Activated CD4-positive, alpha-beta T cell treated with anti-CD3 and anti-CD28 coated beads, Interleukin-2, Interleukin-4, amounts not matched to agents 100 ng/mL and 50 ng/mL, durations not matched to agents 16 hours and 8 hours (primary cell): ENCODE measurements around the gene TIGD7.
A peak's percentile ranks its signal among the peaks of the same experiment; 100 is the strongest.
"Not testable (repeated sequence)": the region's sequence is repeated elsewhere in the genome, so short reads cannot be mapped to it uniquely, and the experiment has no call there.

Source experiments
- DNase-seq: peaks from one replicate; pipeline ENCODE4 v3.0.0-alpha.2; 2020; ENCODE audit warnings: low spot score

The TIGD7 gene

GRCh38 chr16:3282730-3283542 is 22.3 kb downstream of the TIGD7 start, which contains the start of gene ZNF263:
ZNF263 (plus strand) TSS chr16:3283491; CDS start chr16:3283819, 328 bp downstream.
- peak; percentile 97 for DNase-seq

GRCh38 chr16:3282103-3282729 is 23.0 kb downstream of the TIGD7 start:
- no peak for DNase-seq

GRCh38 chr16:3281222-3281820 is 23.9 kb downstream of the TIGD7 start:
- DNase-seq, result no peak

- DNase-seq, result no peak
These were observed 28.6 kb downstream of the TIGD7 start for GRCh38 chr16:3276679-3277078.

GRCh38 chr16:3274947-3275346 is 30.3 kb downstream of the TIGD7 start:
- DNase-seq, result no peak

- DNase-seq, result no peak
These were observed 30.7 kb downstream of the TIGD7 start for GRCh38 chr16:3274490-3274889.

- DNase-seq, result not testable (repeated sequence)
These were observed 33.9 kb downstream of the TIGD7 start for GRCh38 chr16:3271281-3271680.

- DNase-seq, result not testable (repeated sequence)
These were observed 34.5 kb downstream of the TIGD7 start for GRCh38 chr16:3270718-3271117.

GRCh38 chr16:3268294-3268693 is 36.9 kb downstream of the TIGD7 start:
- DNase-seq, result no peak

GRCh38 chr16:3266873-3267537 is 38.2 kb downstream of the TIGD7 start:
- no peak for DNase-seq

GRCh38 chr16:3264137-3265036 is 40.8 kb downstream of the TIGD7 start:
- DNase-seq, result peak; percentile 98

- no peak for DNase-seq
These were observed 42.7 kb downstream of the TIGD7 start for GRCh38 chr16:3262517-3262916.

GRCh38 chr16:3259836-3260235 is 45.4 kb downstream of the TIGD7 start:
- DNase-seq, result no peak

- DNase-seq, result no peak
These were observed 48.3 kb downstream of the TIGD7 start for GRCh38 chr16:3256866-3257465.

GRCh38 chr16:3256146-3256865 is 48.9 kb downstream of the TIGD7 start, which contains the start of gene MEFV:
MEFV (minus strand) TSS chr16:3256633; CDS start chr16:3256587, 46 bp downstream.
- DNase-seq, result no peak

- DNase-seq, result no peak
These were observed 50.9 kb downstream of the TIGD7 start for GRCh38 chr16:3254309-3254708.

- DNase-seq, result no peak
These were observed 52.3 kb downstream of the TIGD7 start for GRCh38 chr16:3252967-3253366.

- DNase-seq, result no peak
These were observed 55.8 kb downstream of the TIGD7 start for GRCh38 chr16:3249451-3249850.

- no peak for DNase-seq
These were observed 56.2 kb downstream of the TIGD7 start for GRCh38 chr16:3249020-3249419.
